ENCODE measurements around the gene SAPCD2.

The SAPCD2 gene

DNA sequence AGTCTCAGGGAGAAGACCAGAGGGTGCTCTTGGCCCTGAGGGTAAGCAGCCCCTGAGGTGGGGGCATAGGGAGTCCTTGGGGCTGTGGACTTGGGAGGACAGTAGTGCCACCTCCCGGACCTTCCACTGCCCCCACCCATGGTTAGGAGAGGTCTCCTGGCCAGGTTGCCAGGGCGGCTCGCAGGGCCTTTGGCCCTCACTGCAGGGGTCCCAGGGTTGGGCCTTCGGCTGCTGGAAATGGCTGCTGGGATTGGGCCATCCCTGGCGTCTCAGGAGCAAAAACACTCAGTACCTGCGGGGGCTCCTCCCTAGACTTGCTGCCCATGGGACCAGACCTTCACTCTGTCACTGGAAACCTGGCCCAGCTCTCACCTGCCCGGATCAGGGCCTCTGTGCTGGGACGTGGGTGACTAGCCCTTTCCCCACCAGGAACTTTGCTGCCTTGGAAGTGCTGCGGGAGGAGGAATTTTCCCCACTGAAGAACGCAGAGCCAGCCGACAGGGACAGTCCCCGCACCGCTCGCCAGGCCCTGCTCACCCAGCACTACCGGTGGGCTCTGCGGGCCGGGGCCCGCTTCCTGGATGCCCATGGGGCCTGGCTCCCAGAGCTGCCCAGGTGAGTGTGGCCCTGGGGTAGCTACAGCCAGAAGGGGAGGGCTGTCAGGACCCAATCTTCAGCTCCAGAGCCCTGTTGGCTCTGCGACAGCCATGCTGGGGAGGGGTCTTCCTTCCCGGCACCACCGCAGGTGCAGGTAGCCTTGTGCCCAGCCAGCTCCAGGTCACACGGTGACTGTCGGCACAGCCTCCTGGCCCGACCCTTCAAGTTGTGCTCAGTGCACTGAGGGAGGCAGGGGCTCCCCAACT, 10.1 kb upstream of the SAPCD2 start:
- no peak for DNase-seq

DNA sequence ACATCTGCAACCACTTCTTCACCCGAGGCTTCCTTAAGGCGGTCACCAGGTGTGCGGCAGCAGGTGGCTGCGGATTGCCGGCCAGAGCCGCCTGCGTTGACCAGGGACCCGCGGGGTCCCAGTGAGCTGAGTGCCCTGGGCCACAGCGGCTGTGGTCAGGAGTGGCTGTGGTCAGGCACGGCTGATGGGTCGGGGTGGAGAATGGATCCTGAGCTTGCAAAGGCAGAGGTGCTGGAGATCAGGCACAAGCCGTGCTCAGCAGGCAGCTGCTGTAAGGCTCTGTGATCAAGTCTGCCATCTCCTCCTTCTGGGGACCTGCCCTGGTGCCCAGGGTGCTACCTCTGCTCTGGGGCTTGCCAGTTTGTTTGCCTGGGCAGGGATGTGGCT, 9.0 kb upstream of the SAPCD2 start:
- no peak for DNase-seq

DNA sequence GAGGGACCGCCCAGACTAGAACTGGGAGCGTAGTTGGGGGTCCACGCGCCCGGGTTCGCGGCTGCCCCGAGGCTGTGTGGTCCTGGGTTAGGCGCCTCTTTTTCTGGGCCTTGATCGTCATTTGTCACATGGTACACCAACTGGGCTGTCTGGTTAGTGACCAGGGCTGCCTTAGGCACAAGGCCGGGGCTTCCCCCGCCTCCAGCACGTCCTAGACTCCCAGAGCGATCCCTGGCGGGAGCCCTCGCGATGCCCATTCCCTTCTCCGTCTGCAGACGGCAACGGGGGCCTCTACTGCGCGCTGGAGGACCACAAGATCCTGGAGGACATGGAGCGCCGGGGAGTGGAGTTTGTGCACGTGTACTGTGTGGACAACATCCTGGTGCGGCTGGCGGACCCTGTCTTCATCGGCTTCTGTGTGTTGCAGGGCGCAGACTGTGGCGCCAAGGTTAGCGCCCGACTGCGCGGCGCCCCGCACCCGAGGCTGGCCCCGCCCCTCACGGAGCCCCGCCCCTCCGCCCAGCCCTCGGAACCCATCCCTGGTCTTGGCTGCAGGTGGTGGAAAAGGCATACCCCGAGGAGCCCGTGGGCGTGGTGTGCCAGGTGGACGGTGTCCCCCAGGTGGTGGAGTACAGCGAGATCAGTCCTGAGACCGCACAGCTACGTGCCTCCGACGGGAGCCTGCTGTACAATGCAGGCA, 8.5 kb upstream of the SAPCD2 start:
- no peak for DNase-seq

DNA sequence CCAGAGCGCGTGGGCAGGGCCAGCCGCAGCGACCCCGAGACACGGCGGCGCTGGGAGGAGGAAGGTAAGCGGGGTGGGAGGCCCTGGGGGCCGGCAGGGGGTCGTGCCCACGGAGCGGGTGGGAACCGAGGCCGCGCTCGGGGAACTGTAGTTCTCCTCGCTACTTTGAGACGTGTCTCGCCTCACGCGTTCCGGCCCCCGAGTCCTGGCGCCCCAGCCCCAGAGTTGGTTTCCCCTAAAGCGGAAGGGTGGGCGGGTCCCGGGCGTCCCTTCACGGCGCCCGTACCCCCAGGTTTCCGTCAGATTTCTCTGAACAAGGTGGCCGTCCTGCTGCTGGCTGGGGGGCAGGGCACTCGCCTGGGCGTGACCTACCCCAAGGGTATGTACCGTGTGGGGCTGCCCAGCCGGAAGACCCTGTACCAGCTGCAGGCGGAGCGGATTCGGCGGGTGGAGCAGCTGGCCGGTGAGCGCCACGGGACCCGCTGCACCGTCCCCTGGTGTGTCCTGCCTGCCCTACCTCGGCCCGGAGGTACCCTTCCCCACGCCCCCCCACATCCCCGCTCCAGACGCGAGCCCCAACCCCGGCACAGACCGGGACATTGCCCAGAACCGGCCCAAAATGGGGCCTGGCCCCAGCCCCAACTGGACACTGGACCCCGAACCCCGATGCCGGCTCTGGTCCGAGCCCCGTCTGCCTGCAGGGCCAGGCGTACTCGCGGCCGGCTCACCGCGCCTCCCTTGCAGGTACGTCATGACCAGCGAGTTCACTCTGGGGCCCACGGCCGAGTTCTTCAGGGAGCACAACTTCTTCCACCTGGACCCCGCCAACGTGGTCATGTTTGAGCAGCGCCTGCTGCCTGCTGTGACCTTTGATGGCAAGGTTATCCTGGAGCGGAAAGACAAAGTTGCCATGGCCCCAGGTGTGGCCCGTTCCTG, 7.7 kb upstream of the SAPCD2 start:
- peak in 1 of 2 experiments; percentile 31 for DNase-seq

DNA sequence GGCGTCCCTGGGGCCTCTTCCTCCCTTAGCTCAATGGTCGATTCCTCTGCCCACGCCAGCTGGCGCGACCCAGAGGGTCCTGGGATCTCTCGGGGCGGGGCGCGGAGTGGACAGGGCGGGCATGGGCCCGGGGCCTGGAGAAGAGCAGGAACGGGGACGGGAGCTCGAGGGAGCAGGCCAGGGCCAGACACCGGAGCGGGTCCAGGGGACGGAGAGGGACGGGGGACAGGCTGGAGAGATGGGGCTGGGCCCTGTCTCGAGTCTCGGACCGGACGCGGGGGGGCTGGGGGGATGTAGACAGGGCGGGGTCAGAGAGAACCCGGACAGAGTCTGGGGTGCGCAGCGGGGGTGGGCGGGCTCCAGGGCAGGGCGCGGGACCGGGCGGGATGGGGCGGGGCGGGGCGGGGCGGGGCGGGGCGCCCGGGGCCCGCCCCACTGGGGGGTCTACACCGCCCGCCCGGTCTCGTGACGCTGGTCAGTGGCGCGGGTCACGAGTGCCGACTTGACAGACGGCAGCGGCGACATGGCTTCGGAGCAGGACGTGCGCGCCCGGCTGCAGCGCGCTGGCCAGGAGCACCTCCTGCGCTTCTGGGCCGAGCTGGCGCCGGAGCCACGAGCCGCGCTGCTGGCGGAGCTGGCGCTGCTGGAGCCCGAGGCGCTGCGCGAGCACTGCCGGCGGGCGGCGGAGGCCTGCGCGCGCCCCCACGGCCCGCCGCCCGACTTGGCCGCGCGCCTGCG, 6.8 kb upstream of the SAPCD2 start, which contains the start of gene UAP1L1:
Gene UAP1L1 (plus strand): TSS at position 508 of the 738 bp plus-strand sequence. CDS start 16 bp downstream, at position 524.
- peak in 1 of 2 experiments; percentile 62 for DNase-seq

DNA sequence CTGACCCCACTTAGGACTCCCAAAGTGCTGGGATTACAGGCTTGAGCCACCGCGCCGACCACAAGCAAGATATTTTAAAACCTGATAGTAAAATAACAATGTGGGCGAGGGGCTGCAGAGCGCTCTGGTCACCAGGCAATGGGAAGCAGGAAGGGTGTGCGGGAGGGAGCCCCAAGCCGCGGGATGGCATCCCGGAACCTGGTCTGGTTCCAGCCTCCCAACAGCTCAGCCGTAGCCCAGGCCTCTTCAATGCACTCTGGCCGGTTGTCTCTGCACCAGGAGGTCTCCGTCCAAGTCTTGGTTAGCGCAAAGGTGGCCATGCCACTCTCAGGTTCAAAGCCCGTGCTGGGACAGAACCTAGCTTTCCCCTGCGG, 6.3 kb upstream of the SAPCD2 start:
- no peak for DNase-seq

DNA sequence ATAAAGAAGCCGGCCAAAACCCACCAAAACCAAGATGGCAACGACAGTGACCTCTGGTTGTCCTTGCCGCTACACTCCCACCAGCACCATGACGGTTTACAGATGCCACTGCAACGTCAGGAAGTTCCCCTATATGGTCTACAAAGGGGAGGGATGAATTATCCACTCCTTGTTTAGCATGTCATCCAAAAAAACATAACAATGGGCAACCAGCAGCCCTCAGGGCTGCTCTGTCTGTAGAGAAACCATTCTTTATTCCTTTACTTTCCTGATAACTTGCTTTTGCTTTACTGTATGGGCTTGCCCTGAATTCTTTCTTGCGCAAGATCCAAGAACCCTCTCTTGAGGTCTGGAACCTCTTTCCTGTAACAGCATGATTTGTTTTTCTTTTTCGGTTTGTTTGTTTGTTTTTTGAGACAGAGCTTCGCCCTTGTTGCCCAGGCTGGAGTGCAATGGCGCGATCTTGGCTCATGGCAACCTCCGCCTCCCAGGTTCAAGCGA, 5.0 kb upstream of the SAPCD2 start:
- no peak for DNase-seq

DNA sequence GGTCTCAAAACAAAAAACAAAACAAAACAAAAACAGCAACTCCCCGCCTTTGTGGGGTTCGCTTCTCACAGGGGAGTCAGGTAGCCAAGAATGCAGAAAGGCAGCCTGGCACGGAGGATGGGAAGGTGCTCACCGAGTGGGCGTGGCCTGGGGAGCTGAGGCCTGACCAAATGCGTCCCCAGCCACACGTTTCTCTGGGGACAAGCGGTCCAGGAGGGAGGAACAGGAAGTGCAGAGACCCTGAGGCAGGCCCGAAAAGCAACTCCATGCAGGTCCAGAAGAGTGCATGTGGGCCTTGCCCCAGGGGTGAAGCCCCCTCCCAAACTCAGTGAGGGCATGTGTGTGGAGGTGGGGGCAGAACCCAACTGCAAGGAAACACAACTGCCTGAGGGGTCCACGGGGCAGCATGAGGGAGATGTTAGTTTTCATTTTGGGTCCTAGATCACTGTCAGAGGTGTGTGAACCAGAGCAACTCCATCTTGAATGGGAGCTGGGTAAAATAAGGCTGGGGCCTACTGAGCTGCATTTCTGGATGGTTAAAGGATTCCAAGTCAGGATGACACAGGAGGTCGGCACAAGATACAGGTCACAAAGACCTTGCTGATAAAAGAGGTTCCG, 4.4 kb upstream of the SAPCD2 start:
- DNase-seq: no peak

DNA sequence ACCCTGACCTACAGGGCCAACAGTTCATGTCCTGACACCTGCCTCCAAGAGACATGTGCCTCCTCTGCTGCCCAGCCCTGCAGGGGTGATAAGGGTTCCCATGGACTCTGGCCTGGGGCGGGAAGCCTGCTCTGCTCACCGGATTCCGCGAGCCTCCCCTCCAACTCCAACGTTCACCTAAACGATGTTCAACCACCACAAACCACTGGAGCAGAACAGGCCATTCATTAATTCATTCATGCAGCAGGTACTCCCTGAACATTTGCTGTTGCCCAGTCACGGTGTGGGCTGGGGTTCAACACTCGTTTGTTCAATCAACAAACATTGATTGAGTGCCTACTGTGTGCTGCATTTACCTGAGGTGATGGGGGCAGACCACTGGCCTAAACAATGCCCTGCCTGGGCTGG, 3.6 kb upstream of the SAPCD2 start:
- DNase-seq: no peak

DNA sequence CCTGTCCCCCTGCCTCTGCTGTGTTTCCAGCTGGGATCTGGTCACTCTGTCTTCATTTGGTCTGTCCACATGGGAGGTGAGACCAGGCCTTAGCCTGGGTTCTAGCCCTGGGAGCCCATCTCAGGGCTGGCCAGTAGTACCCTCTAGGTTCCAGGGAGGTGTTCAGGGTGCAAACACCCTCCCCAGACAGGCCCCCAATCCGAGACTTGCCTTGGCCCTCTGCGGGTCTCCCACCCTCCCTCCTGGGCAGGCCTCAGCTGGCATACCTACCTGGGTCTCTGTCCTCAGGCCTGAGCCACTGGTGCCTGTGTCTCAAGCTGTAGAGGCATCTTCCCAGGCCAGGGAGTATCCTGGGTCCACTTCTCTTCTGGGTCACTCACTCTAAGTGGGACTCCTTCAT, 925 bp upstream of the SAPCD2 start:
- DNase-seq: no peak

DNA sequence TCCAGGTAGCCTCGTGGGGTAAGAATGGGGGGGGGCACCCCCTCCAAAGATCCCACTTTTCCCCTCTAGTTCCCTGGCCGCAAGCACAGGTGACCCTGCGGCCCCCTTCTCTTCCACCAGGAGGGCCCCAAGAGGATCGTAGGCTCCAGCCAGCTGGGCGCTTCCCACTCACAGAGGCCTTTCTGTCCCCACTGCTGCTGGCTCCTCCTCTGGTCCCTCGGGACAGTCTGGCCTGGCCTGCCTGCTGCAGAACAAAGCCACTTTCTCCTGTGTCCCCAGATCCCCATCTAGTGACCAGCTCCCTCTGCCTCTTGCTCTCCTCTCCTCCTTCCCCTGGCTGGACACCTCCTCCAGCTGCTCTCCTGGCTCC, 534 bp upstream of the SAPCD2 start:
- peak; percentile 64 to 78 for DNase-seq

DNA sequence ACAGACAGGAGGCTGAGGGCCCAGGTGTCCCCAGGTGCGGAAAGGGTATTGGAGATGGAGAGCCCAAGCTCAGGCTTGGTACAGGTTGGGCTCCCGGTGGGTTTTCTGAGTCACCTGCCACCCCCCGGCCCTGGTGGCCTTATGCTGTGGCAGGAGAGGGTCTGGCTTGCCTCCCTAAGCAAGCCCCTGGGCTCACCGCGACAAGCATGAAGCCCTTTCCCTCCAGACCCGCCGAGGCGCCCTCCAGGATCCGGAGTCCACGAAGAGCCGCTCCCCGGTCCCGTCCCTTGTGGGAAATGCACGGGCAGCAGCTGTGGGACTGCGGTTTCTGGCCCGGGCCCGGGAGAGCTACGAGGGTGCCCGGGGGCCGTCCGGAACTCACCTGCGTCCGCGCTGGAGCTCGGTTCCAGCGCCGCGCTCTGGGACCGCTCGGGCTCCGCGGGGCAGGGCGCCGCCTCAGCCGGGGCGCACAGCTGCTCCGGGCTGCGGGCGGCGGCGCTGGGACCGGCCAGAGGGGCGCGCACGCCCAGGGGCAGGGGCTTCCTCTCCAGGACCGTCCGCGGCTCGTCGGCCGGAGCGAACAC, 757 bp downstream of the SAPCD2 start:
- no peak for DNase-seq

DNA sequence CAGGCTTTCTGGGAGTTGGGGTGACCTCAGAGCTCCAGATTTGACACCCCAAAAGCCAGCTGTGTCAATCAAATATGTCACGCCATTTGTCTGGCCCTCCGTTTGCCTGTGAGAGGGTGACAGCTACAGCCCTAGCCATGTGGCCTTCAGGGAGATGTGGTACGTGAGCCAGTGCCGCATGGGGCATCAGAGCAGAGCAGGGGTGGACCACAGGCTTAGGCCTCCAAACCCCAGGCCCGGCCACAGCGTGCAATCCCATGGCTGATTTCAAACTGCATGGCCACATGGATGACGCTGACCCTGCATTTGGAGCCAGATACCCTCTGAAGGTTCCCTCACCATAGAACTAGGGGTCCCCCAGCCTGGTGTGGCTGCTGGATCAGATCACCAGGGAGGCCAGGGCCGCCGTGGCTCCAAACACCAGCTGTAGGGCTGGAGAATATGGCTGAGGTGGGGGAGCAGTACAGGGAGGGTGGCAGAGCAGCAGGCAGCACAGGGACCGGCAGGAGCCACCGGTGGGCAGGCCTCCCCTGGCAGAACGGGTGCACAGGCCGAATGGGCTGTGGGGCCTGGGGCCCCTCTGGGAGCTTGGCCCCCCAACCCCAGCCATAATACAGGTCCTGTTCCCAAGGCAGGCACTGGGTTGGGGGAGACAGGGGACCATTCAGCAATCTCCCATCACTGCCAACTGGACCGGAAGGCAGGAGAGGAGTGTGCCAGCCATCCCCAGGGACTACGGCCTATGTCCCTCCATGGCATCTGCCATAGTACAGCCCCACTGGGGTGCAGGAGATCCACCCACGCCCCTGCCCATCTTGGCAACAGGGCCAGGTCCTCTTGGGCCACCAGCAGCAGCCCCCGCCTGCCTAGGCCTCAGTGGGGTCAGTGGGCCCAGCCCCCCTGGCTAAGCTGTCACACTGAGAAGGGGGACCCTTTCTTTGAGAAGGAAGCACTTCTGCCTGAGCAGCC, 1.5 kb downstream of the SAPCD2 start:
- DNase-seq: no peak

DNA sequence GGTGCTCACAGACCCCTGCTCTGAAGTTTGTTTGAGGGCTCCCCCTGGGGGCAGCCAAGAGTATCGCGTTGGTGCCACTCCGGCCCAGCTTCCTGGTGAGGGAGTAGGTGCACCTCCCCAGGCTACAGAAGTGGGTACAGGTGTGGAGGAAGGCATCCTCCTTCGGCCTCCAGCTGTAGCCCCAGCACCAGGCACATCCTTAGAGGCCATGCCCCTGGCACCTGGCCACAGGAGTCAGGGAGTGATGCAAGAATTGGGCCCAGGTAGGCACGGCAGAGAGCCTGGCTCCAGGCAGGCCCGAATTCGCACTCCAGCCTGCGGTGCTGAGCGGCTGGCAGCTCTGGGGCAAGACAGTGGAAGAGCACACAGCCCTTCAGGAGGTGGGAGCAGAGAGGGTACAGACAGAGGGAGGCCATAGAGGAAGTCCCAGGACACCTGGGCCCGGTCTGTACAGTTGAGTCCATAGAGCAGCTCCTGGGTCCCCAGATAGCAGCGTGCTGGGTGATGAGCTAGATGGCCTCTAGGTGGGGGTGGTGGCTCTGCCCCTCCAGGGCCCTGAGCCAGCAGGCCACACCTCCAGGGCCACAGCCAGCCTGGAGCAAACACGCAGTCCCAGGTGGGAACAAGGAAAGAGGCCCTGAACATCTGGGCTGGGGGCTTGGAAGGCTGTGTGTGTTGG, 2.4 kb downstream of the SAPCD2 start:
- peak; percentile 78 to 82 for DNase-seq

DNA sequence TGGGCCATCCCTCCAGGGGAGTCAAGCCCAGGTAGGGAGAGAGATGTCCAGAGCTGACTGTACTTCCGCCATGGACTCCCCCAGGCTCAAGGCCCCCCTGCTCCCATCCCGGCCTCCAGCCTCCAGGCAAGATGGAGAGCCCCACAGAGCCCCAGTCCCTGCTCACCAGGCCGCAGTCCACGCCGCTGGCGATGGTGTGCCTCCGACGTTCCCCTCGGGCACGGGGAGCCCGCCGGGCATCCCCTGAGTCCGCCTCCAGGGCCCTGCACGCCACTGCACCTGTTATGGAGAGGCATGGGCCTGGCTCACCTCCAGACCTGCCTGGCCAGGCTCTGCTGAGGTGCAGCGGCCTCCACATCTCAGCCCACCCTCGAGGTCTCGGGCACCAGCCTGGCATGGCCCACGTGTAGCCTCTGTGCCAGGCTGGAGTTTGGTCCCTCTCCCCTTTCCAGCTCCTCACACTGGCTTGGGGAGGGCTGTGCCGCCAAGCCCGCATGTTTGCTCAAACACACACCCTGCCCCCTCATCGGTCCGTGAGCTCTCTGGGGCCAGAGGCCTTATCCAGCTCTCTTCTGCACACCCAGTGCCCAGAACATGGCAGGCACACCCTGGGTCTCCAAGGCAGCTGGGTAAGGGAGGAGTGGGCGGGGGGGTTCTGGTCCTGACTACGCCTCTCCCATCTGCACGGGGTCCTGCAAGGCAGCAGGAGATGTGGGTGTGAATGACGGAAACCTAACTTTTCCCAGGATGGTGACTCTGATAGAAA, 4.1 kb downstream of the SAPCD2 start:
- no peak for DNase-seq

DNA sequence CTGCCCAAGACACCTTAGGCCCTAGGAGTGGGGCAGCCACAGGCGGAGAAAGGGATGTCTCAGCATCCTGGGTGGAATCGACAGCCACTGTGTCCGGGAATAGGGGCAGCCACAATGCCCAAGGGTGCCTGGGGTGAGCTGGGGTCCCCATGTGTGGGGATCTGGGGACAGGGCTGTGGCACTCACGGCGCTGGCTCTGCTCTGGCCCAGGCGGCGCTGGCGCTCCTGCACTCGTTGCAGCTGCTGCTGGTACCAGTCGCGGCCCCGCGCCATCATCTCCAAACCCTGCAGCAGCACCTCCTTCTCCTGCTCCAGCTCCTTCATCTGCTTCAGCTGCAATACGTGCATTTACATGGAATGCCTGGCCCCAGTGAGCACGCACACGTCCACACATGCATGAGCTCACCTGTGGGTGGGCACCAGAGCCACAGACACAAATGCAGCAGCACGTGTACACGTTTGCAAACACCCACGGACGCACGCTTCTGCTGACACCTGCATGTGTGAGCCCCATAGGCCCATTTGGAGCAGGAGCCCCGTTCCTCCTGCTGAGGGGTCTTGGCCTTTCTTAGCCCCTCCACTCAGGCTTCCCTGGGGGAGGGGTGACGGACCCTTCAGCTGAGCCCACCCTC, 4.9 kb downstream of the SAPCD2 start:
- DNase-seq: no peak

DNA sequence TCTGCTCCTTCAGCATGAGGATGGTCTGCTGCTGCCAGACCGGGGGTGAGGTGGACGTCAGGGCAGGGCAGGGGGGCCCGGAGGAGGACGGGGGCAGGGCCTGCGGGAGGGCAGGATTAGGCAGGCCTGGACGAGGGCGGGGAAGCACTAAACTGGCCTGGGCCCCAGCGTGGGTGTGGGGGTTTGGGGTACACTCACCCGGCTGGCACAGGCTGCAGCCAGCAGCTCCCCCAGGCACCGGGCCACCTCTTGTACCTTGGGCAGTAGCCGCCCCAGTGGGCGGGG, 5.5 kb downstream of the SAPCD2 start:
- no peak for DNase-seq
